GM12892 (cell line): ENCODE results near the gene CD99L2.

ENCODE experiments used
- POLR2A ChIP-seq: IDR thresholded peaks from 2 replicates; pipeline ENCODE4 v1.6.1; 2011; ENCODE audit warnings: low read depth, low read length, control low read depth
- POLR2AphosphoS5 ChIP-seq: IDR thresholded peaks from 2 replicates; pipeline ENCODE4 v1.6.1; 2011; ENCODE audit warnings: low read depth, low read length, control low read depth
- TAF1 ChIP-seq: IDR thresholded peaks from 2 replicates; pipeline ENCODE4 v1.6.1; 2011; ENCODE audit warnings: low read depth, mild to moderate bottlenecking, control low read depth, low read length, borderline replicate concordance

- TF ChIP-seq TAF1 (no peak), POLR2AphosphoS5 (no peak), POLR2A (no peak)
Observed at GRCh38 chrX:150790021-150790420, 108.4 kb downstream of the CD99L2 start.
